ENCODE results near the gene BUB1. TPM values are rescaled to one million over a fixed set of nuclear protein-coding genes. Genes with fewer than 3 reads are reported as not detected.

BUB1 gene
- 12.5 TPM for total RNA-seq (ENCODE audit: unreplicated experiment)
- long read RNA-seq, transcript BUB1-201 (25 exons, 3,507 nt): major isoform, 5 of 8 reads
- long read RNA-seq, partial matches to known transcripts: 3 of 8 reads
- long read RNA-seq, other reads (novel, unspliced or antisense): 0 of 8 reads

DNA sequence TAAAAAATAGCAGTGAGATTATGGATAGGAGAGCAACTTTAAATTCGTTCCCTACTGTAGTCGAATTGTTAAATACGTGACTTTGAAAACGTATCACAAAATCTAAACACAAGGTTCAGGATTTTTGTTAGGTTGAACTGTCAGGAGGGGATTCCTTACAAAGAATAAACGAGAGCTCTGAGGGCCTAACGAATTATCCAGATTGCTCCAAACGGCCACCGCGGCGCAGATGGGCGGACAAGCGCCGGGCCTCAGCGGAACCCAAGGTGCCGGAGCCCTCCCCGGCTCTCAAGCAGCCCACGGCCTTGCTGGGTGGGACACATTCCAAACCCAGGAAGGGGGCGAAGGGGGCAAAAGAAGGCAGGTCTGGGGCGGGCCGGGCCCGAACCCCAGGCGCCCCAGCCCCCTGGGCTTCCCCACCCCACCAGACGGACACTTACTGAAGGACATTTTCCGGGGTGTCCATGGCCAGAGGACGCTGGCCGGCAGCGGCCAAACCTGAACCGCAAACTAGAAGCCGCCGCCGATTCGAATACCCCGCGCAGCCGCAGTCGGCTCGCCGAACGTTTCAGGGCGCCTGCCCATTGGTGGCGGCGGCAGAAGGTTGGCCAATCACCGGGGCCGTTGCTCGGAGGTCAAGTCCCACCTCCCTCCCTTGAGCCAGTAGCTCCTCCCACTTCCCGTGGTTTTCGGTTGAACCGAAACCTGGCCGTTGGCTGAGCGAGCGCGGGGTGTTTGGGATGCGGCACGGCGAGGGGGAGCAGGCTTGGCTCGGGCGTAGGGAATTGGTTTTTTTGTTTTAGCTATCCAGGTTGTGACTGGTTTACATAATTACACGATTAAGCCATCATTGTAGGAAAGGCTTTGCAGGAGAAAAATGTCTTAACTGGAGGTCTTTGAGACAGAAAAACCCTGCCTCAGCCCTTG, at the start of gene BUB1:
BUB1 (minus strand) TSS at position 534 of the 927 bp plus-strand sequence; CDS start at position 466, 68 bp downstream.
- peaks cover 2% of the 10 kb centered on the region for H3K27me3 Mint-ChIP-seq (ENCODE audit: unreplicated experiment)
- DNase-seq (ENCODE audit: low spot score): peak; percentile 98
- peak within 1 kb of the TSS; percentile 67 for H3K27ac Mint-ChIP-seq (ENCODE audit: unreplicated experiment)
- H3K4me3 Mint-ChIP-seq (ENCODE audit: unreplicated experiment): peak within 1 kb of the TSS; percentile 99
- TF ChIP-seq, protein P1, sequence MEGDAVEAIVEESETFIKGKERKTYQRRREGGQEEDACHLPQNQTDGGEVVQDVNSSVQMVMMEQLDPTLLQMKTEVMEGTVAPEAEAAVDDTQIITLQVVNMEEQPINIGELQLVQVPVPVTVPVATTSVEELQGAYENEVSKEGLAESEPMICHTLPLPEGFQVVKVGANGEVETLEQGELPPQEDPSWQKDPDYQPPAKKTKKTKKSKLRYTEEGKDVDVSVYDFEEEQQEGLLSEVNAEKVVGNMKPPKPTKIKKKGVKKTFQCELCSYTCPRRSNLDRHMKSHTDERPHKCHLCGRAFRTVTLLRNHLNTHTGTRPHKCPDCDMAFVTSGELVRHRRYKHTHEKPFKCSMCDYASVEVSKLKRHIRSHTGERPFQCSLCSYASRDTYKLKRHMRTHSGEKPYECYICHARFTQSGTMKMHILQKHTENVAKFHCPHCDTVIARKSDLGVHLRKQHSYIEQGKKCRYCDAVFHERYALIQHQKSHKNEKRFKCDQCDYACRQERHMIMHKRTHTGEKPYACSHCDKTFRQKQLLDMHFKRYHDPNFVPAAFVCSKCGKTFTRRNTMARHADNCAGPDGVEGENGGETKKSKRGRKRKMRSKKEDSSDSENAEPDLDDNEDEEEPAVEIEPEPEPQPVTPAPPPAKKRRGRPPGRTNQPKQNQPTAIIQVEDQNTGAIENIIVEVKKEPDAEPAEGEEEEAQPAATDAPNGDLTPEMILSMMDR (IDR thresholded peaks at IDR 0.05; ENCODE audit: unreplicated experiment): no peak
- no peaks in the 10 kb centered on the region for H3K9me3 Mint-ChIP-seq (ENCODE audit: unreplicated experiment)
- H3K36me3 Mint-ChIP-seq (ENCODE audit: low read depth, unreplicated experiment): no peaks in the 10 kb centered on the region
- peaks cover 15% of the 10 kb centered on the region for H3K4me1 Mint-ChIP-seq (ENCODE audit: unreplicated experiment)

DNA sequence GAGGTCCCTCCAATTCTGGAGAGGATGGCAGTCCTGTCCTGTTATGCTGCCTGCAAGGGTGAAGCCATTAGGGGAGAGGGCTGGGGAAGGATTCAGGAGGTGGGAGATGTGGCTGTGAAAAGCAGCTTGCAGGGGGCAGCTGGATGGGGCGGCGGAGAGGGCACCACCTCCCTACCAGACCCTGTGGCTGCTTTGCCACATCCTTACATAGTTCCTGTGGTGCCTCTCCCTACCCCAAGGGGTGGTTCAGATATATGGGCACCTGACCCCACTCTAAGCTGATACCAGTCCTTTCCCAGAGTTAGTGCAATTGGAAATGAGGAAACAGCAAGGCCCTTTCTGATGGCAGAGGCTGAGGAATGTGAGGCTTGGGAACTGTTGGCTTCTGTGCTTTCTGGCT, 48.4 kb upstream of the BUB1 start:
- Mint-ChIP-seq H3K36me3 (ENCODE audit: low read depth, unreplicated experiment) (peaks cover 3% of the 10 kb centered on the region), H3K9me3 (ENCODE audit: unreplicated experiment) (no peaks in the 10 kb centered on the region), H3K4me1 (ENCODE audit: unreplicated experiment) (peaks cover 3% of the 10 kb centered on the region), H3K27ac (ENCODE audit: unreplicated experiment) (no peak overlapping the region), H3K27me3 (ENCODE audit: unreplicated experiment) (peaks cover 2% of the 10 kb centered on the region), H3K4me3 (ENCODE audit: unreplicated experiment) (no peak overlapping the region)
- no peak for DNase-seq (ENCODE audit: low spot score)
- TF ChIP-seq, protein P1 (IDR thresholded peaks at IDR 0.05; ENCODE audit: unreplicated experiment): no peak

DNA sequence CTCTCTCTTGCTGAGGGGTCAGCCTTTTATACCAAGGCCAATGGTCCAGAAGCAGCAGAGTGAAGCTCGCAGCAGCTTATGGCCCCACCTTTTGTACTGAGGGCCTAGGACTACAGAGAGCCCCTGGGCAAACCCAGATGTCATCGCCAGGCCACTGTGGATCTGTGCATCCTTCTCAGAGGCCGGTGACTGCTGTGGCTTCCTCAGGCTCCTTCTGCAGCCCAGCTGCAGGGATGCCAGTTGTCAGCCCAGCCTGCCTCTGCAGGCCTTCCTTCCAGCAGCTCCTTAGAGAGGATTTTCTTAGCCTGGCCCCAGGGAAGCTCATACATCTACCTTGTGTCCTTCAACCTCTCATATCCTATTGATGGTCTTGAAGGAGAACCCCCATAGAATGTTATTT, 48.0 kb upstream of the BUB1 start:
- no peak for DNase-seq (ENCODE audit: low spot score)
- H3K4me3 Mint-ChIP-seq (ENCODE audit: unreplicated experiment): no peak overlapping the region
- TF ChIP-seq, protein P1 (IDR thresholded peaks at IDR 0.05; ENCODE audit: unreplicated experiment): no peak
- H3K27me3 Mint-ChIP-seq (ENCODE audit: unreplicated experiment): peaks cover 2% of the 10 kb centered on the region
- H3K9me3 Mint-ChIP-seq (ENCODE audit: unreplicated experiment): no peaks in the 10 kb centered on the region
- H3K36me3 Mint-ChIP-seq (ENCODE audit: low read depth, unreplicated experiment): no peaks in the 10 kb centered on the region
- no peak overlapping the region for H3K27ac Mint-ChIP-seq (ENCODE audit: unreplicated experiment)
- H3K4me1 Mint-ChIP-seq (ENCODE audit: unreplicated experiment): peaks cover 3% of the 10 kb centered on the region

DNA sequence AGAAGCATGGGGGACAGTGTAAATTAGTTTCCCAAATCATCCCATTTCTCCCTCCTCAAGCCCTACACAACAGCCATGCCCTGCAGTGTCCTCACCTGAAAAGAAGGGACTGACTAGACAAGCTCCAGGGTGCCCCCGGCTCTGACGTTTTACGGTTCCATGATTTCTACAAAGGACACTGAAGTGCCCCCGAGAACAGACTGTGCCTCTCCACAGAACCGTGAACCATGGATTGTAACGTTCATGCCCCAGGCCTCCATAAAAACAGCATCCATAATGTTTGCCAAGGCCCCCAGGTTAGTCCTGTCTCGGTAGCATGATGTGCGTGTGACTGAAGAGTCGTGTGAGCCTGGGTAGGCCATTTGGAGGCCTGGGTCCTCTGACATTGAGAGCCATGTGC, 47.5 kb upstream of the BUB1 start:
- no peak overlapping the region for H3K27ac Mint-ChIP-seq (ENCODE audit: unreplicated experiment)
- TF ChIP-seq, protein P1 (IDR thresholded peaks at IDR 0.05; ENCODE audit: unreplicated experiment): no peak
- H3K4me3 Mint-ChIP-seq (ENCODE audit: unreplicated experiment): no peak overlapping the region
- no peaks in the 10 kb centered on the region for H3K9me3 Mint-ChIP-seq (ENCODE audit: unreplicated experiment)
- DNase-seq (ENCODE audit: low spot score): no peak
- H3K4me1 Mint-ChIP-seq (ENCODE audit: unreplicated experiment): peaks cover 3% of the 10 kb centered on the region
- H3K27me3 Mint-ChIP-seq (ENCODE audit: unreplicated experiment): peaks cover 2% of the 10 kb centered on the region
- H3K36me3 Mint-ChIP-seq (ENCODE audit: low read depth, unreplicated experiment): no peaks in the 10 kb centered on the region

DNA sequence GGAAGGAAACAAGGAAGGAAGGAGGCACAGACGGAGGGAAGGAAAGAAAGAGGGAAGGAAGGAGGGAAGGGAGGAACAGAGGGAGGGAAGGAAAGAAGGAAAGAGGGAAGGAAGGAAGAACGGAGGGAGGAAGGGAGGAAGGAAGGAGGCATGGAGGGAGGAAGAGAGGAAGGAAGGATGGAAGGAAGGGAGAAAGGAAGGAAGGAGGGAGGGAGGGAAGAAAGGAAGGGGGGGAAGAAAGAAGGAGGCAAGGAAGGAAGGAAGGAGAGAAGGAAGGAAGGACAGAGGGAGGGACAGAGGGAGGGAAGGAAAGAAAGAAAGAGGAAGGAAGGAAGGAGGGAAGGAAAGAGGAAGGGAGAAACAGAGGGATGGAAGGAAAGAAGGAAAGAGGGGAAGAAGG, 47.0 kb upstream of the BUB1 start:
- no peak for DNase-seq (ENCODE audit: low spot score)
- Mint-ChIP-seq H3K36me3 (ENCODE audit: low read depth, unreplicated experiment) (no peaks in the 10 kb centered on the region), H3K27me3 (ENCODE audit: unreplicated experiment) (peaks cover 2% of the 10 kb centered on the region), H3K4me1 (ENCODE audit: unreplicated experiment) (peaks cover 3% of the 10 kb centered on the region), H3K27ac (ENCODE audit: unreplicated experiment) (no peak overlapping the region), H3K9me3 (ENCODE audit: unreplicated experiment) (no peaks in the 10 kb centered on the region), H3K4me3 (ENCODE audit: unreplicated experiment) (no peak overlapping the region)
- TF ChIP-seq, protein P1 (IDR thresholded peaks at IDR 0.05; ENCODE audit: unreplicated experiment): no peak
